GM06990 (cell line): ENCODE measurements around the gene C16orf95.

Experiments used
- DNase-seq: peaks from one replicate; pipeline ENCODE4 v3.0.0-alpha.2; 2011; ENCODE audit not compliant: insufficient read length; ENCODE audit errors: extremely low read depth
- H3K27me3 ChIP-seq: replicated peaks from 2 replicates; pipeline ENCODE4 v1.6.0; 2011; ENCODE audit warnings: low read length; ENCODE audit not compliant: control insufficient read depth, insufficient read depth
- H3K36me3 ChIP-seq: 2 replicates; pipeline ENCODE4 v1.5.1; 2011; ENCODE audit warnings: low read length; ENCODE audit not compliant: control insufficient read depth, insufficient read depth
- H3K4me3 ChIP-seq: replicated peaks from 2 replicates; pipeline ENCODE4 v1.5.1; 2011; ENCODE audit warnings: low read depth, mild to moderate bottlenecking, control low read depth, low read length
- TF ChIP-seq, protein P1 (sequence below): IDR thresholded peaks from 2 replicates; pipeline ENCODE4 v1.5.1; 2011; ENCODE audit warnings: low read length, control low read depth, mild to moderate bottlenecking, inconsistent platforms; ENCODE audit not compliant: insufficient read depth, poor library complexity, severe bottlenecking

The C16orf95 gene

DNA sequence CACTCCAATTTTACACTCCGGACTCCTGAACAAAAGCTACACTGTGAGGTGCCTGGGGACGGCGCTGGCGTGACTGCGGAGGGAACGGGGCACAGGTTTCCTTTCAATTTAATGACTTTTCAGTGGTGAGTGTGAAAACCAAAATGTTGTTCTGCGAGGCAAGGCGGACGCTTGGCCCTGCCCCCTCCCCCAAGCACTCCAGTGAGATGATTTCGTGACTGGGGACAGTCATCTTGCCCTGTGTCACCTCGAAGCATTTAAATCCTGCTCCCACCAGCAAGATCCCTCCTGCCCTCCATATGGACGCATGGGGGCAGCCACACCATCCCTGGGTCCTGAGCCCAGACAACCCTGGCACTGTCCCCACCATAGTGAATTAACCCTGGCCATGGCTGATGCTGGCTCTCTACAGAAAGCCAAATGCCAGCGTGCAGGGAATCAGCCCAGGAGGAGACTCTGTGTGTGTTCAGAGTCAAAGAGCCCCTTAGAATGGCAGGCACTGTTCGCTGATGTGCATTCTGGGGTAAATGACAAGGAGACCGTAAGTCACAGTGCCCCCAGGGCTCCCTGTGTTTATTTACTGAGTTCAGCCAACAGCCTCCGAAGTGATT is 41.0 kb downstream of the C16orf95 start:
- Histone ChIP-seq H3K4me3 (no peak overlapping the region), H3K36me3 (no peaks in the 10 kb centered on the region), H3K27me3 (no peaks in the 10 kb centered on the region)
- no peak for DNase-seq
- TF ChIP-seq, protein P1, sequence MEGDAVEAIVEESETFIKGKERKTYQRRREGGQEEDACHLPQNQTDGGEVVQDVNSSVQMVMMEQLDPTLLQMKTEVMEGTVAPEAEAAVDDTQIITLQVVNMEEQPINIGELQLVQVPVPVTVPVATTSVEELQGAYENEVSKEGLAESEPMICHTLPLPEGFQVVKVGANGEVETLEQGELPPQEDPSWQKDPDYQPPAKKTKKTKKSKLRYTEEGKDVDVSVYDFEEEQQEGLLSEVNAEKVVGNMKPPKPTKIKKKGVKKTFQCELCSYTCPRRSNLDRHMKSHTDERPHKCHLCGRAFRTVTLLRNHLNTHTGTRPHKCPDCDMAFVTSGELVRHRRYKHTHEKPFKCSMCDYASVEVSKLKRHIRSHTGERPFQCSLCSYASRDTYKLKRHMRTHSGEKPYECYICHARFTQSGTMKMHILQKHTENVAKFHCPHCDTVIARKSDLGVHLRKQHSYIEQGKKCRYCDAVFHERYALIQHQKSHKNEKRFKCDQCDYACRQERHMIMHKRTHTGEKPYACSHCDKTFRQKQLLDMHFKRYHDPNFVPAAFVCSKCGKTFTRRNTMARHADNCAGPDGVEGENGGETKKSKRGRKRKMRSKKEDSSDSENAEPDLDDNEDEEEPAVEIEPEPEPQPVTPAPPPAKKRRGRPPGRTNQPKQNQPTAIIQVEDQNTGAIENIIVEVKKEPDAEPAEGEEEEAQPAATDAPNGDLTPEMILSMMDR: no peak

- no peak for DNase-seq
- TF ChIP-seq, protein P1: no peak
- Histone ChIP-seq H3K36me3 (no peaks in the 10 kb centered on the region), H3K4me3 (no peak overlapping the region), H3K27me3 (no peaks in the 10 kb centered on the region)
Measured at GRCh38 chr16:87274794-87275193, 42.4 kb downstream of the C16orf95 start.

DNA sequence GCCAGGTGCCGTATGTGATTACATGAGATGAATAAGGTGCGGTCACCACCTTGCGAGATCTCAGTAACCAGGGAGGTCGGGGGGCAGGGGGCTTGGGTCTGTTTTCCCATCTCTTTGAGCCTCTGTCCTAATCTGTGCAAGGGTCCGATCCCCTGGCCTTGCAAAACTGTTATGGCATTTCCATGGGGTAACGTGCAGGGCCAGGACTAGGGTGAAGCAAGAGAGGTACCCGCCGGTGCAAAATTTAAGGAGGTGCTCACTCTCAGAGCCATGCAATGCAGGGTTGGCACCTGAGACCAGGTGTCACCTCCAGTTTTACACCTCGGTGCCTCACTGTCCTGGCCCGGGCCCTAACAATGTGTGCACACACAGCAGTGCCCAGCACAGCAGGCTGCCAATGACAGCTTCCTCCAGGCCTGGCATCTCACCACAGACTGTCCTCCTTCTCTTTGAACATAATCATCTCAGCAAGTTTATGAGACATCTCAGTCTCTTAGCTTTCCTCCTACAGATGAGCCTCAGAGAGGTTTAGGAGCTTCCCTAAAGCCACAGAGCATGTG is 43.6 kb downstream of the C16orf95 start:
- Histone ChIP-seq H3K27me3 (no peaks in the 10 kb centered on the region), H3K4me3 (no peak overlapping the region), H3K36me3 (no peaks in the 10 kb centered on the region)
- no peak for DNase-seq
- TF ChIP-seq, protein P1: no peak

DNA sequence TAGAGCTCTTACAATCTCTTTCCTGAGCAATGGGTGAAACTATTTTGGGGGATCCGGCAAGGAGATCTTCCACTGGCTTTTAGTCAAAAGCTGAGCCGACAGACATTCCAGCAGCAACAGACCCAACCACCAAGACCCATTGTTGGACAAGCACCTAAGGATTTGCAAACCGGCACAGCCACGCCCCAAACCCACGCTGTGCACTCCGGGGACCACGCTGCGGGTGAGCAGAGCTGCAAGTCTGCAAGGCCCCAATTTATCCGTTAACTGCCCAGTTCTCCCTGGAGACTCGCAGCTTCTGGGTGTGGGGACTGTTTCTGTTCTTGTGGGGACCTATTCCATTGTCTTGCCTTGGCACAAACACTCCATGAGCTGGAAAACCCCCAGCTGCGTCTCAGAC is 45.9 kb downstream of the C16orf95 start:
- TF ChIP-seq, protein P1: no peak
- H3K4me3 ChIP-seq: no peak overlapping the region

GRCh38 chr16:87267566-87267965 is 49.6 kb downstream of the C16orf95 start:
- Histone ChIP-seq H3K36me3 (no peaks in the 10 kb centered on the region), H3K27me3 (no peaks in the 10 kb centered on the region), H3K4me3 (no peak overlapping the region)
- DNase-seq: no peak
- TF ChIP-seq, protein P1: no peak

More for the DNA sequence above, 45.9 kb downstream of the C16orf95 start:
- DNase-seq: no peak
- Histone ChIP-seq H3K27me3 (no peaks in the 10 kb centered on the region), H3K36me3 (no peaks in the 10 kb centered on the region)
